Hepatocyte (in vitro differentiated cells): ENCODE results near the gene ARHGDIG.

Experiments
- CTCF ChIP-seq: fragments of 200-600 bp; sonication (generic); IDR thresholded peaks from 2 replicates; pipeline ENCODE4 v1.5.1; 2016; ENCODE audit warnings: antibody characterized with exemption, mild to moderate bottlenecking; ENCODE audit not compliant: poor library complexity
- EZH2 ChIP-seq: fragments of 200-600 bp; sonication (generic); IDR thresholded peaks from 2 replicates; pipeline ENCODE4 v1.6.1; 2016; ENCODE audit warnings: antibody characterized with exemption, mild to moderate bottlenecking, borderline replicate concordance
- EZH2phosphoT487 ChIP-seq: fragments of 200-600 bp; sonication (generic); IDR thresholded peaks from one replicate; pipeline ENCODE4 v1.6.1; 2018; ENCODE audit warnings: antibody characterized with exemption, mild to moderate bottlenecking, low read depth, moderate library complexity; ENCODE audit not compliant: unreplicated experiment, severe bottlenecking

- no peak for TF ChIP-seq EZH2
- TF ChIP-seq CTCF: no peak
- TF ChIP-seq EZH2phosphoT487: no peak
Measured at GRCh38 chr16:322476-323143, 42.2 kb downstream of the ARHGDIG start.
